Measurements from ENCODE around the gene CABLES1.

The CABLES1 gene

DNA sequence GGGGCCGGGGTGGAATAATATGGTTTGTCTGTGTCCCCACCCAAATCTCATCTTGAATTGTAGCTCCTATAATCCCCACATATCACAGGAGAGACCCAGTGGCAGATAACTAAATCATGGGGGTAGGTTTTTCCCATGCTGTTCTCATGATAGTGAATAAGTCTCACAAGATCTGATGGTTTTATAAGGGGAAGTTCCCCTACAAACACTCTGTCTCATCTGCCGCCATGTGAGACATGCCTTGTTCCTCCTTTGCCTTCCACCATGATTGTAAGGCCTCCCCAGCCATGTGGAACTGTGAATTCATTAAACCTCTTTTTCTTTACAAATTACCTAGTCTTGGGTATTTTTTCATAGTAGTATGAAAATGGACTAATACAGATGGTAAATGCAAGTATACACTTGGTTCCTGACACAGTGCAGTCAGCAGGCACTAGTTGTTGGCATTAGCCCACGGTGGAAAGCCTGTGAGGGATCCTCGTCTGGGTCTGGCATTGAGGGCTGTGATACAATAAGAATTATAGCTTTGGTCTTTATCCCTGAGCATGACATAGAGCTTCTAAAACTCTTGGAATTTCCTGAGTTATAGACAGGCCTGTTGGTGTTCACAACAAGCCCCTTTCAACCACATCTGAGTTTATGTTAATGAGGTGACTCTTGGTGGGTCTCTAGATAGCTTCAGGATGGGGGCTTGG, 135.8 kb downstream of the CABLES1 start:
- in situ Hi-C loops (cut with HindIII; ENCODE audit: low sequenced_read_pairs): no loop called here
- no peak overlapping the region for H3K4me3 ChIP-seq (ENCODE audit: low read depth, low read length)
- TF ChIP-seq, protein P1, sequence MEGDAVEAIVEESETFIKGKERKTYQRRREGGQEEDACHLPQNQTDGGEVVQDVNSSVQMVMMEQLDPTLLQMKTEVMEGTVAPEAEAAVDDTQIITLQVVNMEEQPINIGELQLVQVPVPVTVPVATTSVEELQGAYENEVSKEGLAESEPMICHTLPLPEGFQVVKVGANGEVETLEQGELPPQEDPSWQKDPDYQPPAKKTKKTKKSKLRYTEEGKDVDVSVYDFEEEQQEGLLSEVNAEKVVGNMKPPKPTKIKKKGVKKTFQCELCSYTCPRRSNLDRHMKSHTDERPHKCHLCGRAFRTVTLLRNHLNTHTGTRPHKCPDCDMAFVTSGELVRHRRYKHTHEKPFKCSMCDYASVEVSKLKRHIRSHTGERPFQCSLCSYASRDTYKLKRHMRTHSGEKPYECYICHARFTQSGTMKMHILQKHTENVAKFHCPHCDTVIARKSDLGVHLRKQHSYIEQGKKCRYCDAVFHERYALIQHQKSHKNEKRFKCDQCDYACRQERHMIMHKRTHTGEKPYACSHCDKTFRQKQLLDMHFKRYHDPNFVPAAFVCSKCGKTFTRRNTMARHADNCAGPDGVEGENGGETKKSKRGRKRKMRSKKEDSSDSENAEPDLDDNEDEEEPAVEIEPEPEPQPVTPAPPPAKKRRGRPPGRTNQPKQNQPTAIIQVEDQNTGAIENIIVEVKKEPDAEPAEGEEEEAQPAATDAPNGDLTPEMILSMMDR (IDR thresholded peaks at IDR 0.05; ENCODE audit: low read depth, low read length, missing control alignments): no peak
- DNase-seq (ENCODE audit: low read depth): no peak

DNA sequence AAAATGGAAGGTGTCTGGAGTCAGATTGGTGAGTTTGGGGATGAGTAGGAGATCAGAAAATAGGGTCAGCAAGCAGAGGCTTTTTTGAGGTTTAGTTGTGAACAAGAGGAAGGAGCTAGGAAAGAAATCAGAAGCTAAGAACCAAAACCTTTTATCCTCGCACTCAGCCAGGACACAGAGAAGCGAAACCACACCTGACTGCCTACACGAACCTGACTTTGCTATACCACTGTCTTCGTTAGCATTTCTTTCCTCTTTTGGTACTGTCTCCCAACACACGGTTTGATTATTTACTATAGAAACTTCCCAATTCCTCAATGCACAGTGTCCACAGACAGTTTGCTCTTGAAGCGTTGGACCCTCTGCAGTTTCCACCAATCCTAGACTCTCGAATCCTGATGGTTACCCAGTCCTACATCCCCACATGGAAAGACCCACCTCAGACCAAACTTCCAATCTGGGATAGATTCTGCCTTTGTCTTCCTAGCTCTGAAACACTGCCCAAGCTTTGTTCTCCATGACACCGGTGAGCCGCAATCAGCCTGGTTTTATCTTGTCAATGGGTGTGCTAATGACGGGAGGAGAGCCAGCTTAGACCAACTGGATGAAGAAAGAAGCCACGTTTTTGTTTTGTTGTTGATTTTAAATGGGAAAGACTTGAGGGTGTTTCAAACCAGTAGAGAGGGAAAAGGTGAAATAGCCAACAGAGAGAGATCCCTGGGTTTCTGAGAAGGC, 137.4 kb downstream of the CABLES1 start:
- in situ Hi-C loops (cut with HindIII; ENCODE audit: low sequenced_read_pairs): no loop called here
- no peak overlapping the region for H3K4me3 ChIP-seq (ENCODE audit: low read depth, low read length)

DNA sequence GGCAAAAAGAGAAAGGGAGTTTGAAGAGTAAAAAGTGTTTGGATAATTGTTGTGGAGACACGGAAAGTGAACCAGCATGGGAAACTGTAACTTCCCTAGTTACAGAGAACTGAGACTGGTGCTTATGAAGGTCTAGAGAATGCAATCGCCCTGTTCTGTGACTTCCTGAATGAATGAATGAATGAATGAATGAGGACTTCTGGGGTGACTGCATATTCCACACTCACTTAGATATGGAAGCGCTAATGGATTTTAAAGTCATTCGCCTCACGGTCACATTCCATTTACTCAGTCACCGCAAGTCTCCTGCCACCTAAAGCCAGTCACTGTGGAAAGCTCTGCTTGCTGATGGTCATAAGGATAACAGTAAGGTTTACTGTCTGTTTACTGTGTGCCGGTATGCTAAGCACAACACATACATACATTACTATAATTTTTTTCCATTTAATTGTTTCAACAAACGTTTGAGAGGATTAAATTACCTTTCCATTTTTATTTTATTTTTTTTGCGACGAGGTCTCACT, 138.2 kb downstream of the CABLES1 start:
- TF ChIP-seq, protein P1 (IDR thresholded peaks at IDR 0.05; ENCODE audit: low read depth, low read length, missing control alignments): no peak
- no peak overlapping the region for H3K4me3 ChIP-seq (ENCODE audit: low read depth, low read length)
- in situ Hi-C loops (cut with HindIII; ENCODE audit: low sequenced_read_pairs): no loop called here
- DNase-seq (ENCODE audit: low read depth): no peak

More for the DNA sequence above, 137.4 kb downstream of the CABLES1 start:
- no peak for DNase-seq (ENCODE audit: low read depth)
- TF ChIP-seq, protein P1 (IDR thresholded peaks at IDR 0.05; ENCODE audit: low read depth, low read length, missing control alignments): no peak

DNA sequence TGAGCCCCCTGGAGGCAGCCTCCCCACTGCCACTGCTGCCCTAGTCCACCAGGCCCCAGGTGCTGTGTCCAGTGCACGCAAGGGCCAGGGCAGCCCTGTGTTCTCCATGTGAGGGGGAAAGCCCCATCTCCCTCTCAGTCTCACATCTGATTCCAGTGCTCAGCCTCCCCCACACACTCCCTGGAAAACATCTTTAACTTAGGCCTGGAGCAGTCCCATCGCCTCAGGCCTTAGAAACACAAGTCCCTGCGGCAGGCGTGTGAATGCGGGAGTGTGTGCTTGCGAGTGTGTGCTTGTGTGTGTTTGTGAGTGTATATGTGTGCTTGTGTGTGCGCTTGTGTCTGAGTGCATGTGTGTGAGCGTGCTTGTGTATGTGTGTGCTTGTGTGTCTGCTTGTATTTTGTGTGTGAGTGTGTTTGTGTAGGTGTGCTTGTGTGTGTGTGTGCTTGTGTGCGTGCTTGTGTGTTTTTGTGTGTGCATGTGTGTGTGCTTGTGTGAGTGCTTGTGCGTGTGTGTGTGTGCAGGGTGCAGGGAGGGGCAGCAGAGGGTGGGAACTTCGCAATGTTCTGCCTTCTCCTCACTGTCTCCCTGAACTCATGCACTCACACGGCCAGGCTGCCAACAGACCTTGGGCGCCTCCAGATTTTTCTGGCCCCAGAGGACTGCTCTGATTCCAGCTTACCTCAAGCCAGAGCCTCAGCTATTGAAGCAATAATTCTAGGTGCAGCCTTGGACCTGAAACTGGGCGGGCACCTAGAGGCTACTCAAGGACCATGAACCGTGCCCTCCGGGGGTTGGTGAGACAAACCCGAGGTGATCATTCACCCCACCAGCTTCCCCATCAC, 139.6 kb downstream of the CABLES1 start:
- TF ChIP-seq, protein P1 (IDR thresholded peaks at IDR 0.05; ENCODE audit: low read depth, low read length, missing control alignments): no peak
- in situ Hi-C loops (cut with HindIII; ENCODE audit: low sequenced_read_pairs): no loop called here
- H3K4me3 ChIP-seq (ENCODE audit: low read depth, low read length): no peak overlapping the region
- no peak for DNase-seq (ENCODE audit: low read depth)

DNA sequence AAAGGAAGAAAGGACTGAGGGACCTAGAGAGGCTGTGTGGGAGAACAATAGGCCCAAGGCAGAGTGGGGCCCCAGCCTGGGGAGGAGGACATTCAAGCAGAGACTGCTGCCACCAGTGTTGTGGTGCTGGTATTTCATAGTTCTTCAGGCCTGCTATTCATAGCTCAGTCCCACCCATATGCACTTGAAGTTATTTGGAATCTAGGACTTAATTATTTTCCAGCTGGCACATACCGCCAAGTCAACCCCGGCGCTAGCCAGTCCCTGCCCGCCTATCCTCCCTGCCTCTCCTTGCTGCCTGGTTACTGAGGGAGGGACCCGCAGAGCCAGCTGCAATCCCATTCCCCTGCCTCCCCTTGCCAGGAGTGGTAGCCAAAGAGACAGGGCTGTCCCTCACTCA, 141.2 kb downstream of the CABLES1 start:
- TF ChIP-seq, protein P1 (IDR thresholded peaks at IDR 0.05; ENCODE audit: low read depth, low read length, missing control alignments): no peak
- in situ Hi-C loops (cut with HindIII; ENCODE audit: low sequenced_read_pairs): no loop called here
- no peak for DNase-seq (ENCODE audit: low read depth)
- H3K4me3 ChIP-seq (ENCODE audit: low read depth, low read length): no peak overlapping the region

DNA sequence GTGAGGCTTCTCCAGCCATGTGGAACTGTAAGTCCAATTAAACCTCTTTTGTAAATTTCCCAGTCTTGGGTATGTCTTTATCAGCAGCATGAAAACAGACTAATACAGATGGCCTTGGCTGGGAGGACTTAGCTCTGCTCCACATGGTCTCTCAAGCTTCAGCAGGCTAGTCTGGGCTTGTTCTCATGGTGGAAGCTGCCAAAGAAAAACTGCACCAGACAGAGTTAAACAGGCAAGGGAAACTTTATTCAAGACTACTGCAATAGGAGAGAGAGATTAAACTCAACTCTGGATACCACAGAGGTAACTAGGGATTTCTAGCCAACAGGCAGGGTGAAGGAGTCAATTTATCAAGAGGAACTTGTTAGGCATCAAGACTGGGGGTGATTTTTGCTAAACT, 142.1 kb downstream of the CABLES1 start:
- TF ChIP-seq, protein P1 (IDR thresholded peaks at IDR 0.05; ENCODE audit: low read depth, low read length, missing control alignments): no peak
- no peak overlapping the region for H3K4me3 ChIP-seq (ENCODE audit: low read depth, low read length)
- no peak for DNase-seq (ENCODE audit: low read depth)
- in situ Hi-C loops (cut with HindIII; ENCODE audit: low sequenced_read_pairs): no loop called here

Data from astrocyte of the cerebellum (primary cell).